C1 segment of cervical spinal cord (tissue), 14 donors: ENCODE results near the gene CFAP161.

ENCODE experiments used
- DNase-seq, 14 donors: peaks; one replicate each; lab custom pipeline; 2025; lab: John Stamatoyannopoulos, UW

CFAP161 gene, protein sequence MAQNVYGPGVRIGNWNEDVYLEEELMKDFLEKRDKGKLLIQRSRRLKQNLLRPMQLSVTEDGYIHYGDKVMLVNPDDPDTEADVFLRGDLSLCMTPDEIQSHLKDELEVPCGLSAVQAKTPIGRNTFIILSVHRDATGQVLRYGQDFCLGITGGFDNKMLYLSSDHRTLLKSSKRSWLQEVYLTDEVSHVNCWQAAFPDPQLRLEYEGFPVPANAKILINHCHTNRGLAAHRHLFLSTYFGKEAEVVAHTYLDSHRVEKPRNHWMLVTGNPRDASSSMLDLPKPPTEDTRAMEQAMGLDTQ

GRCh38 chr15:81133782-81134461, at the start of gene CFAP161:
Gene CFAP161, plus strand, starts transcription at chr15:81134270. Its CDS starts 60 bp downstream, at chr15:81134330.
- DNase-seq, result peak in 12 of 14 donors; percentile 14 to 82 (median 57)

GRCh38 chr15:81084716-81085115, 49.4 kb upstream of the CFAP161 start:
- DNase-seq, result no peak

GRCh38 chr15:81085213-81085612, 48.9 kb upstream of the CFAP161 start:
- no peak for DNase-seq

DNA sequence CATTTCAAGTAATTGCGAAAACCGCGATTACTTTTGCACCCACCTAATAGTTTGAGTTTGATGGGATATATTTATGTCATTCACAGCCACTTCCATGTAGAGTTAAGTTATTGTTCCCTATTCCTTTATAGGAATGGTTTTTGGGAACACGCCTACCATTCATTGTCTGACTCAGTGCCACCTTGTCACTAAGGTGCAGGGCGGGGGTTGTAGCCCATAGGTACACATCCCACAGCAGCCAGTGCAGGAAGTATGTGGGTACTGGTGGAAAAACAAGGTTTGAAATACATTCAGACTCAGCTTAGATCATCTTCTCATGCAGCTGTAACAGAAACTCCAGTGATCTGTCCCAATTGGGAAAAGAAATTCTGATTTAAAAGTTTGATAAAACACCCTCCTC, 48.2 kb upstream of the CFAP161 start:
- no peak for DNase-seq

DNA sequence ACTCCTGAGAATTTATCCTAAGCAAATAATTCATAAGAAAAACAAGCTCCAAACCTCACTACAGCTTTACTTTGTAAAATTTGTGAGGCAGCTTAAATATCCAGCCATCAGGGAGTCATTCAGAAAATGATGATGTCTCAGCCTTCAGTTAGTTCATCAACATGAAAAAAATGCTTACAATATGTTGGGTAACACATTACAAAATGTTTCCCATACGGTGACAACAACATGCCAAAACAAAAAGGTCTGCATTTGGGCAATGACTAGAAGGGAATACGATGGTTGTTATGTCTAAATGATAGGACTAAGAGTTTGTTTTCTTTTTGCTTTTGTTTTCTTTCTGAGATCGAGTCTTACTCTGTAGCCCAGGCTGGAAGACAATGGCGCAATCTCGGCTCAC, 47.0 kb upstream of the CFAP161 start:
- DNase-seq, result no peak

GRCh38 chr15:81087694-81088093, 46.4 kb upstream of the CFAP161 start:
- DNase-seq, result no peak

DNA sequence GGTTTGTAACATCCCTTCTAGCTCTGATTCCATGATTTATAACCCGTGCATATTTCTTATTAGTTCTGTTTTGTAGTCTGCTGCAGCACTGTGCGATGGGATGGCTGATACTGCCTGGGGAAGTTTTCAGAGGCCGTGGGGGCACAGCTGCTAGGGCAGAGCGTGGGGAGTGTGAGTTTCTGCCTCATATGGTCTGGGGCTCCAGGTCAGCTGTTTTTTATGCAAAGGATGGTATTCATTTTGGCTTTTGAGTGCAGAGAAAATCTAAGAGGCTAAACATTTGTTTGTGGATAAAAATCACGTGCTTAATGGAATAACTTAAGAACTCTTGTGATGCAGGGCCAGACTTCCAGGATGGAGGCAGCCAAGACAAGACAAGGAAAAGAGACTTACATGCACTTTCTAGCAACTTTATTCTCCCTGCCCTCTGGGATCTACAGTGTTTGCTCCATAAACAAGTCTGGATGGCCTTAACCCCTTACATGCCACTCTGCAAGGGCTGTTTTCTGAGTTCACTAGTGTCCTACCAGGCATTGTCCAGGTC, 45.5 kb upstream of the CFAP161 start:
- no peak for DNase-seq

DNA sequence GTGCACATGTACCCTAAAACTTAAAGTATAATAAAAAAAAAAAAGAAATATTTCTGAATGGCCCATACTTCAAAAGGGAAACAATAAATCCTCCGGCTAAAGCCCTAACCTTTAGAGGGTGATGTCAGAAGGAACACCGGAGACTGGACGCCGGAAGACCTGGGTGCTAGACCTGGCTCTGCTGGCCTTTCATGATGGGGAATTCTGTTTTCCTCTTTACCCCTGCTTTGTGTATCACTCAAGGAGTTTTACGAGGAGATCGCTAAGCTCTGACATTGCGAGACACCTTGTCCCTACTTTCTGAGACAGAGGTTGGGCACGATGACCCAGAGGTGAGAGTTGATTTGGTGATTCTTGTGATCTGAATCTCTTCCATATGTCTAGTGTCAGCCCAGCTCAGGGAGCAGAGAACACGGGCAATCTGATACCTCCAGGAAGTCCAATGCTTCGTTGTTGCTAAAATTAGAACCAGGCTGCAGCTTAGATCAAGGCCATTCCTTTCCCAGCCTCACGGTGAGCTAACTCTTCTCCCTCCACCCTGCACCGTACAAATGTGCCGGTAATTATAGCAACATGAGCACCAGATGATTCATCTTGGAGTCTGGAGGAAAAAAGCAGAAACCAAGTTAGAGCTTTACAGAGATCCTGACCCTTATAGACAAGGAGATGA, 42.0 kb upstream of the CFAP161 start:
- peak in 1 of 14 donors; percentile 19 for DNase-seq

- no peak for DNase-seq
These were observed 41.5 kb upstream of the CFAP161 start for GRCh38 chr15:81092559-81092902.

GRCh38 chr15:81093961-81094360, 40.1 kb upstream of the CFAP161 start:
- DNase-seq, result no peak

DNA sequence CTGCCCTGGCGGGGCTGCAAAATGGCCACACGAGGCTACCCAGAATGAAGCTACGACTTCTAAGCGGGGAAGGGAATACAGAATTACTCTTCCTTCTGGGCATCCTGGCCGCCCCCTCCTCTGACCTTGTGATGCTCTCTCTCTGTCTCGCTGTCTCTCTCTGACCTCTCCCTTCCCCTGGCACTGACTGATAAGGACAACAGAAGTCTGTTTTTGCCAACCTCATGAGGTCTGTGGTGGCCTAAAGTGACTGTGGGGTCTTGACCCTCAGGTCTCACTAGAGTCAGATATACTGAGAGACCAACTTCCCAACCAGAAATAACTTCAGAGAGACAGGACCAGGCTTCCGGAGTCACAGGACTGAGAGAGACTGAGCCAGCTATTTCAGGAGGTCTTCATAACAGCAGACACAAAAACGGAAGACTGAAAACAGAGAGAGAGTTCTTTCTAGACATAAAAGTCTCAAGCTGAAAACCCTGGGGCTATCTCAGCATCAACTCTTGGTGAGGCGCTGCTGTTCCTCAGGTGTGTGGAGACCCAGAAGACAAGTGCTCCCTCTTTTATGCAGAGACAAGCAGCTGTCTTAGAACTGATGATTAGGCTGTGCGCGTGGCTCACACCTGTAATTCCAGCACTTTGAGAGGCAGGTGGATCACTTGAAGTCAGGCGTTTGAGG, 38.2 kb upstream of the CFAP161 start:
- DNase-seq, result no peak

GRCh38 chr15:81096398-81096797, 37.7 kb upstream of the CFAP161 start:
- DNase-seq, result no peak

DNA sequence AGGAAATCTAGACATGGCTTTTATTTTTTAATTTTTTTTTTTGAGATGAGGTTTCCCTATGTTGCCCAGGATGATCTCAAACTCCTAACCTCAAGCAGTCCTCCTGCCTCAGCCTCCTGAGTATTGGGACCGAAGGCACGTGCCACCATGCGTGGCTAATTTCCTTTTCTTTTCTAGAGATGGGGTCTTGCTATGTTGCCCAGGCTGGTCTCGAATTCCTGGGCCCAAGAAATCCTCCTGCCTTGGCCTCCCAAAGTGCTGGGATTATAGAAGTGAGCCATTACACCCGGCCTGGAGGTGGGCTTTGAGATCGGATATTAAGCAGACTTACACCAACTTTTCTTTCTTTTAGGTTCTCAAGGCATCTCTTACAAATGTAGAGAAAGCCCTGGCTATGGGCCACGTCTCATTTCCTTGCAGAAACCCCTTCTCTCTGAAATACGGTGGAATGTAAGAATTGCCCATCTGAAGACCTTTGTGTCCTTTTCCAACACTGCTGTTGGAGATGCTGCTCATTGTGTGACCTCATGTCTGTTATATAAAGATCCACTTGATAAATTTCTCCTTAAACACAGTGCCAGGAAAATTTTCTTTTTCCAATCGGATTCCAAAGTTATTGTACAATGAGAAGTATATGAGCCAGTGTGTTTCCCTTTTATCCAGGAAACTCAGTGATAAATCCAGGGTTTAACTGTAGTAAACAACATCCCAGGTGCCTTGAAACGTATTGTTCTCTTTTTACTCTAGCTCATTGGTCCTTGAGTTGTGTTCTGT, 36.8 kb upstream of the CFAP161 start:
- DNase-seq, result no peak

- DNase-seq, result peak in 1 of 14 donors; percentile 32
These were observed 36.2 kb upstream of the CFAP161 start for GRCh38 chr15:81097890-81098280.

DNA sequence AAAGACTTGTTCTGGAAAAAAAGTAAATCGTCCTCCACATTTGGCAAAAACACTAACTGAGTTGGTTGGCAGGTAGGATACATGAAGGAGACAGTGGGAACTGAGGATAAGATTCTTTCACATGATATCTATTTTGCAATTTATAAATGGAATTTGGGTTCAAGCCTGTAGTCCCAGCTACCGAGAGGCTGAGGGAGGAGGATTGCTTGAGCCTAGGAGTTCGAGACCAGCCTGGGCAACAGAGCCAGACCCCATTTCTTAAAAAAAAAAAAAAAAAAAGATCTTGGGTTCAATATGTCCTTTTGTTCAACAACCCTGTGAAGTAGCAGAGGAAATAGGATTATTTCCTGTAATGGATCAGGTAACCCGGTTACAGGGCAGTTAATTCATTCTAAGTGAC, 35.7 kb upstream of the CFAP161 start:
- DNase-seq, result no peak

GRCh38 chr15:81098861-81099651, 35.0 kb upstream of the CFAP161 start:
- DNase-seq, result no peak

DNA sequence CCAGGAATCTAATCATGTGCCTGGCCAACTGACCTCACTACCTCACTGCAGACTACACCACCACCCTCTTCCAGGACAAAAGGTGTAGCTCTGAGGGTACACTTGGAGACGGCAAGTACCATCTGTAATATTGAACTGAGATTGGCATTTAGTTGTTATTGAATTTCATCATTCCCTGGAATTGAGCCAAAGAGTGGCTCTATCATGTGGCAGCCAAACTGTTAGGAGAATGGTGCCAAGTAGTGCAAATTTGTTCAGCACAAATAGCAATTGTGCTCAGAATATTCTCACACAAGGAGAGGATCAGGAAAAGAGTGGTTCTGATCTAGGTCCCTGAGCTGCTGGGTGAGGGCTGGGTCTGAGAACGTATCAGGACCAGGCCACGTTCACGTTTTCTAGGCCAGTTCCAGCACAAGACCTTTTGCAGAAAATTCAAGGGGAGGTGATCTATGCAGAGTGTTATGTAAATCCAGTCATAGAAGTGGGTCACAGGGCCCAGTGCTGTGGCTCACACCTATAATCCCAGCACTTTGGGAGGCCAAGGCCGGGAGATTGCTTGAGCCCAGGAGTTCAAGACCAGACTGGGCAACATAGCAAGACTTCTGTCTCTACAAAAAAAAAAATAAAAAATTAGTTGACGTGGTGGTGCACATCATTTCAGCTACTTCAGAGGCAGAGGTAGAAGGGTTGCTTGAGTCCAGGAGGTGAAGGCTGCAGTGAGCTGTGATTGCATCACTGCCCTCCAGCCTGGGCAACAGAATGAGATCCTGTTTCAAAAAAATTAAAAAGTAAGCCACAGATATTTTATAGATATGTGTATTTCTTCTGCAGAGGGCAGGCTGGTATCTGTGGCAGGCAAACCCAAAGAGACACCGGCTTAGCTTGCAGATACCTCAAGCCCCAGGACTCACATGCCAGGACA, 31.9 kb upstream of the CFAP161 start:
- DNase-seq, result peak in 1 of 14 donors; percentile 23

- no peak for DNase-seq
These were observed 30.2 kb upstream of the CFAP161 start for GRCh38 chr15:81103857-81104256.

- DNase-seq, result no peak
These were observed 28.5 kb upstream of the CFAP161 start for GRCh38 chr15:81105545-81105944.
